Smooth muscle cell of the brain vasculature (primary cell): ENCODE measurements around the gene KIAA1217.

Experiments
- DNase-seq: peaks from one replicate; pipeline ENCODE4 v3.0.0-alpha.2; 2012; ENCODE audit warnings: low read depth, low spot score

Gene KIAA1217

DNA sequence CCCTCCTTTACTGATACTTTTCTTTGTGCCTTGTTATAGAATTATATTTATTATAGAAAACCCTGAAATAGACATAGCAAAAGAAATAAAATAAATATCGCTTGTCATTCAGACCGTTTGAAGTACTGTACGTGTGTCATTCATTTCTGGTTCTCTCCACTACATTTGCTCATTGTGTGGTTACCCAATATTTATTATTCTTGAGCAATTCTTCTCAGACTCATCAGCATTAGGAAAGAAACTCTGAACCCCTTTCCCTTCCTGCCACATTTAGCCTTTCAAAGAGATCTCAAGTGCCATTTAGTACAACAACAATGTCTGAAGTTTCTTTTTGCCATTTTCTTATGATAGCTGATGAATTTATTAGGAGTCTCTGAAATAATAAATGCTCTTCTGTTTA lies 154.1 kb downstream of the KIAA1217 start:
- DNase-seq: no peak

DNA sequence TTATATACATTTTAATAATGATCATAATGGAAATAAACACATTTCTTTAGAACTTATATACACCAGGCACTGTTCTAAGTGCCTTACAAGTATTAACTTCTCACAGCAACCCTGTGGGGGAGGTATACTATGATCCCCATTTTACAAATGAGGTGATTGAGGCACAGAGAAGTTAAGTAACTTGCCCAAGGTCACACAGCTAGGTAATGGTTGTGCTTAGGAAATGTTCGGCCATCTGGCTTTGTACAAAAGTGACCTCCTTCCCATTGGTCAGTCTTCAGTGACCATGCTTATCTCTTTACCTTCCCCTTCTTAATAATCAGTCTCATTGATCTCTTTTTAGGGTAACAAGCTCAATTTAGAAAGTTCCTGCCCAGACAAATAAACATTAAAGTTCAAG lies 158.8 kb downstream of the KIAA1217 start:
- DNase-seq: no peak

DNA sequence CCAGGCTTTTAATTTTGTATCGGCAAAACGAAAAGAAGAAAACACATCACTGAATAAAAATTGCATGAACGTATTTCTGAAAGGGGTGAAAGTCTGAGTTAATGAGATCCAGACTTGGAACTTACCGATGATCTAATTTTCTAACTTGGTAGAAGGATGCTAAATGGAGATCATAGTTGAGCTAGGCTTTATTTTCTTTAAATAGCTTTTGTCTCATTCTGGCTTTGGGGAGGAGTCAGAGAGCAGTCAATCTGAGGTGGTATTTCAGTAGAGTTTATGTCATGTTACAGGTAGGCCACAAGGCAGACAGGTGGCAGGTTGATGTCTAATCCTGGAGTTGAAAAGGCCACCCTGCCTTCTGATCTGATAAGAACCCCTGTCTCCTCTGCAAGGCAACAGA lies 161.9 kb downstream of the KIAA1217 start:
- no peak for DNase-seq

DNA sequence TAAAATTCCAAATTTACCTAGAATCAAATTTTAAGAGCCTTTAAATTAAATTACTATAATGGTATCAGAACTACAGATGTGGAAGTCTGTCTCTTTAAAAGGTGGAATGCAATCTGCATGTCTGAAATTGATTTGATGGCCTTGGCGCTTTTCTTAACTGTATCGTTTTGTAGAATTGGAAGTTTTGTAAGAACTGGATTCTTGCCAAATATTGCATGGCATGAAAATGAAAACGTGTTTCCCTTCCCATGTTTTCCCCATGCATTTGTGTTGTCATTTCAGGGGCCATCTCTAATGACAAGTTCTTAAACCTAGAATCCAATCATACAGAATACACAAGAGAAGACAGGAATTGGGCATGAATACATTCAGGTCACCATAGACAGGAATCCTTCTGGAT lies 162.5 kb downstream of the KIAA1217 start:
- no peak for DNase-seq

DNA sequence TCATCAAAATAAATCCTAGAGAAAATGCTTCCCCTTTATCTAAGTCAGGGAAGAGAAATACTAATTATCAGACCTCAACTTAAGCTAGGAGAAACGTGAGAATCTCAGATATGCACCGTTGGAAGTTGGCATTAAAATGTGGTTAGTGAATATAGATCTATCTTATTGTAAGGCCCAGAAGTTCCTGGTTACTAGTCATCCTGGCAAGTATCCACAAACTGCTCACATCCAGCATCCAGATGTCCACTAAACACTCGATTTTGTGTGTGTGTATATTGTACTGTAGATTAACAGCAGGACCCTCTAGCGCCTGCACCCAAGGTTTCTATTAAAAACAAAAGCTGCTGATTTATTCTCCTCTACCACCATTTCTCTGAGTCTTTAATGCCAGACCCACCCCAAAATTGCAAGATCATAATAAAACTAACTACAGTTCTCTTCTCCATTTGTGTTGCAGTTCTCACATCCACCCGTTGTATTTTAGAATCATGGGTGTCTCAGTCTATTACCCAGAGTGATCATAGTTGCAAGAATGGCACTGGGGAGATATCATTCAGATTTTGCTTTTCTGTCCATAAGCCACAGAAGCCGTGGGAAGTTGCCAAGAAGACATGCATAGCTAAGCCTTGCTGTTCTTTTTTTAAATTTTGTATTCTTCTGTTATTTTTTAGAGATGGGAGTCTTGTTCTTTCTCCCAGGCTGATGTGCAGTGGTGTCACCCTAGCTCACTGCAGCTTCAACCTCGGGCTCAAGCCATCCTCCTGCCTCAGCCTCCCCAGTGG lies 165.4 kb downstream of the KIAA1217 start:
- no peak for DNase-seq

DNA sequence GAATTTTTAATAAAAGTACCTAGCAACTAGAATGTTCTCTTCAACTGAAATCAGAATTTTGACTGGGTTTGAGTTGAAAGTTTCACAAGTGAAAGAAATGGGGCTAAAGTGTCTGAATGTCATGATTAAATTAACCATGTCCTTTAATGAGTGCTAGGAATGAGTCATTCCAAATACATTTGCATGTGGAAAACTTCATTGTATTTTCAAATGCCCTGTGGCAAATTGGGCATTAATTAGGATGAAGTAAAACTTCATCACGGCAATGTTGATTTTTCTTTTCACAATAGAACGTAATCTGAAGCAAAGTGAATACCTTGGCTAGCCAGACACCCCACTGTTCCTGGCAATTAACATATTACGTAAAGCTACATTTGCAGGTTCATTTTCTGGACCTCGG lies 166.6 kb downstream of the KIAA1217 start:
- DNase-seq: no peak

DNA sequence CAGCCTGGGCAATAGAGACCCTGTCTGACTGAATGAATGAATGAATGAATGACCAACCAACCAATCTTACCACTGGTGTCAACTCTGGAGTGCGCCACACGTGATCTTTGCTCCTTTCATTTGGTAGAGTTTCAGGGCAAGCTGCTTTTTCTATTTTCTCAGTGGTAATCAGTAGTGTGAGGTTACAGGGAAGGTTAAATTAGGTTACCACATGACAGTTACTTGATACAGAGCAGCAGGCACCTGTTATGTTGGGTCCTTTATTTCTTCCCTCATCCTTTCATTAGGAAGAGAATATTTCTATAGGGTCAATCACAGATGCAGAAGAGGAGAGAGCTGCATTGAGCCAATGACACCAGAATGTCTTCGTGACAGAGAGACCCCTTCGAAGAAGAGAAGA lies 167.8 kb downstream of the KIAA1217 start:
- DNase-seq: no peak

DNA sequence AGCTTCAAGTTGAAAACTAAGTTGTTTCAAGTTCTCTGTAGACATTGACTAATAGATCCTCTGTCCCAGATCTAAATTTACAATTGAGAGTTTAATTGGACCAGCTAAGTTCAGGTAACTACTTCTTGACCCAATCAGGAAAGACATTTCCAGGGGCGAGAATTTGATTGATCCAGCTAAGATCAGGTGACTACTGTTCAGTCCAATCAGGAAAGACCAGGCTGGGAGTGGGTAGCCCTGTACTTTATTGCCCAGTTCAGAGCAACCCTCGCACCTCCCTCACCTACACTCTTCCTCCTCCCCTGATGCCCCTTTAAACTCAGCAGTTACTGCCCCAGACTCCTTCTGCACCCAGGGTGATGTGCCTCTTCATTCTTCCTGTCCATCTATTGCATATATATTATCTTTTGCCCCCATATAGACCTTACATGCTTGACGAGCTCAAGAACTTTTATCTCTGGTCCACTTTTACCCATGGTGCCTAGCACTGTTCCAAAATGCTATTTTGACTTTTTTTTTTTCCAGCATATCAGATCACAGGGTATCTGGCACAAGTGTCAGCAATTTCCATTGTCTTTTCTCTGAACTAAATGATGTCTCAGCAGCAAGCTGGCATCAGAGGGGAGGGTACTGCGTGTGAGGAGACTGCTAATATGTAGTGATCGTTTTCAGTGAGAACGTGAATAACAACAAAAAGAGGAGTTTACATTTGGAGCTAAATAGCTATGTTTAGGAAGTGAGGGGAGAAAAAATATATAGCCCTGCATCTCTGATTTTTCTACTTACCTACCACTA lies 169.4 kb downstream of the KIAA1217 start:
- no peak for DNase-seq

DNA sequence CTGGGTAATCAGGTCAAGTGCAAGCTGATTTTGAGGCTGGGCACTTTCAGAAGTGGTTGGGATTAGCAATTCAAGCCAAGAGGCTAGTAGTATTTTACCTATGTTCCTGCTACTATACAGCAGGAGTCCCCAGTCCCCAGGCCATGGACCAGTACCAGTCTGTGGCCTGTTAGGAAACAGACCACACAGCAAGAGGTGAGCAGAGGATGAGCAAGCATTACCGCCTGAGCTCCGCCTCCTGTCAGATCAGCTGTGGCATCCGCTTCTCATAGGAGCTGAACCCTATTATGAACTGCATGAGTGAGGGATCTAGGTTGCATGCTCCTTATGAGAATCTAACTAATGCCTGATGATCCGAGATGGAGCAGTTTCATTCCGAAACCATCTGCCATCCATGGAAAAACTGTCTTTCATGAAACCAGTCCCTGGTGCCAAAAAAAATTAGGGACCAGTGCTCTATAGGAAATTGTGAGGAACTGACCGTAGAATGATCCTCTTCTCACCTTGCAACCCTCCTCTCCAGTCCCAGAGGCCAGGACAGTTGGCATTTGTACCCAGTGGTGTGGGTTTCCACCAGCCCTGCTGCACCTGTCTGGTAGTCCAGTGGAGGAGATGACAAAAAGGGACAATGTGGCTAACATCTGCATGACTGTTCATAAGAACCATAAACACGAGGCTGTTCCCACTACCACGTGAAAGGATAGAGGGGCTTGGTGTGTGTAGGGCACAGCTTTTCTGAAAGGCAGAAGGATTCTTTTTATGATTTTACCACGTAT lies 172.5 kb downstream of the KIAA1217 start:
- DNase-seq: no peak

DNA sequence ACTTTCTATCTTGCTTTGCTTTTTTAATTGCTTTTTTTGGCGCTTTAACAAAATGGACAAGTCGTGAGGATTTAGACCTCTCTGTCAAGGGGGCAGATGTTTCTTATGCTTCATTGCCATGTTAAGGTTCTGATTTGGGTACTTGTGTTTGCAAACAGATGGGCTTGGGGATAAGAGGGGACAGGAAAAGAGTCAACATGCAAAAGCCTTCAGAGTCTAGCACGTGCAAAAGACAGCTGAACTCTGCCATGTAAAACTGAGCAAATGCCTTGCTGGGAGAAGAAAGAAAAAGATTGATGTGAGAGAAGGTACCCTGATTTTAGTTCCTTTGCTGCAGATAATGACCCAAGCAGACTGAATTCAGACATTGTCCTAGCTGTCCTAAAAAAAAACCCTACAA lies 173.1 kb downstream of the KIAA1217 start:
- DNase-seq: no peak

DNA sequence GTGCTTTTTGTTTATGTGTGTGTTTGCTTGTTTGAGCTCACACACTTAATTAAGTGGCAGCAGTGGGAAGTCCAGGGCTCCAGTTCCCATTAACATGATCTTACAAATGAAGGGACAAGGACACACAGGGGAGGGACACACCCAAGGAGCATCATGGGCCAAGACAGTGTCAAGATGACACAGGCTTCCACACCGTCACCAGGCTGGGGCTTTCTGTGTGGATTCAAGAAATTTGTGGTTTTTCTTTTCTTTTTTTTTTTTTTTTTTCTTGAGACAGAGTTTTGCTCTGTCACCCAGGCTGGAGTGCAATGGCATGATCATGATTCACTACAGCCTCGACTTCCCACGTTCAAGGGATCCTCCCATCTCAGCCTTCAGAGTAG lies 173.6 kb downstream of the KIAA1217 start:
- DNase-seq: no peak

DNA sequence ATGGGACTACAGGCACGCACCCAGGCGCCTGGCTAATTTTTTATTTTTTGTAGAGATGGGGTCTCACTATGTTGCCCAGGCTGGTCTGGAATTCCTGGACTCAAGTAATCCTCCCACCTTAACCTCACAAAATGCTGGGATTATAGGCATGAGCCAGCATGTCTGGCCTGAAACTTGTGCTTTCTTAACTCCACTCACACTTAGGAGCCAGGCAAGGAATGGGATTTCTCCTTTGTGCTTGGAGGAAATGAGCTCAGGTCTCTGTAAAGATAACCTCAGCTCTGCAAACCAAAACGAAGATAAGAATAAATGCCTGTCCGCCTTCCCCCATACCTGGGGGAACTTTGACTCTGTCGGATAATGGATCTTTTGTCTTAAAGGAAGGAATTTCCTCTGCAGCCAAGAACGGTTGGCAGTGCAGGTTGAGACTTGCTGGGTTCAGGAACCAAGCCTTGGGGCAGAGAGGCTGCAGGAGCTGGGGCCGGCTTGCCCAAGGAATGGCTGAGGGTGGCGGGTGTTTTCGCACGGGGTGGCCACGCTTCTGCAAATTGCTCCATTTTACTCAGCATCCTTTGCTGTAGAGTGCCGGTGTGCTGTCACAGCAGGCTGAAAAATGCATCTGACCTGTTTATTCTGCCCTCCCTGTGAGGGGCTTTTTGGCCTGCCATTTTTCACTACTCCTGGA lies 174.2 kb downstream of the KIAA1217 start:
- no peak for DNase-seq

DNA sequence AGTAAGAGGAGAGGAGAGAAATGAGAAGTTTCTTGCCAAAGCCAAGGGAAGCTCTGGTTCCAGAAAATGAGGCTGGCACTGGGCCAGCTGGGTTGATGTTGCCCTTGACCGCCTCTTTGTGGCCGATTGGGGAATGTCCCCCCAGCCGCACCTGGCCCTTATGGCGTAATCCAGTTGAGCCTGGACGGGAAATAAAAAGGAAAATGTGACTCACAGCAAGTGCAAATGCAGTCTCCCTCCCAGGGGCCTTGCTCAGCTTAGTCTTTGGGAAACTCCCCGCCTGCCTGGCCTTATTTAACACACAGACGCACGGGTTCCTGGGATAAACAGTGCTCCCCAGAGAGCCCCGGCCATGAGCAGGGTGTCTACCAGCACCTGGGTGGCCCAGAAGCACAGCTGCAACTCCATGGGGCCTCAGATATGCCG lies 174.8 kb downstream of the KIAA1217 start:
- DNase-seq: peak; percentile 89

DNA sequence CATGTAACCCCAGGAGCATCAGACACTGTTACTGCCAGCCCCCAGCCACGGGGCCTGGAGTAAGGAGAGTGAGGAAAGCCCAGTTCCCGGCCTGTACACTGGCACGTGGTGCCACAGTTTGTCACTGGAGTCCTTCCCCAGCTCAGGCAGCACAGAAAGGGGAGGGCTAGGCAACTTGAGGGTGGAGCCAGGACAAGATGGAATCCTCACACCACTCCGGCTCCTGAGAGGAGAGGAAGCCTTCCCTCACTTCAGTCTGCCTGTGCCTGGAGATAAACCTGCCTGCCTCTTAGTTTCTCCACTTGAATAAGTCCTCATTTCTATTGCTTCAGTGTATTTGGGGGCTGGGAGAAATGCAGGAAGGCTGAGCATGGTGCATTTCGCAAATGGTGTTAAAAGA lies 176.0 kb downstream of the KIAA1217 start:
- no peak for DNase-seq

DNA sequence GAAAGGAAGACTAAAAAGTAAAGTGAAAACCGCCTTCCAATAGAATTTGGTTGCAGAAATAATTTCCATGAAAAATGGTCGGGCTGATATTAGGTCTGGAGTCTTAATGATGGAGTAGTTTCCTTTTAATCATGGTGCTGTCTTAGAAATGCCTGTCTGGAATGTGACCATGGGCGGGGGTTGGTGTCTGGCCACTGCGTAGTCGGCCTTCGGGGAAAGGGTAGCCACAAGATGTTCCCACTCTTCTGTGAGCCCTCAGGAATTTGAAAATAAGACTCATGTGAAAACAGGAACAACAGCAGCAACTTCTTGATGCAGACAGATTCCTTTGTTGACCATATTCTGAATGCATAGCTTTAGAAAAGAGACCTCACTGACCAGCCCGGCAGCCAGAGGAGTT lies 176.8 kb downstream of the KIAA1217 start:
- DNase-seq: peak; percentile 31

DNA sequence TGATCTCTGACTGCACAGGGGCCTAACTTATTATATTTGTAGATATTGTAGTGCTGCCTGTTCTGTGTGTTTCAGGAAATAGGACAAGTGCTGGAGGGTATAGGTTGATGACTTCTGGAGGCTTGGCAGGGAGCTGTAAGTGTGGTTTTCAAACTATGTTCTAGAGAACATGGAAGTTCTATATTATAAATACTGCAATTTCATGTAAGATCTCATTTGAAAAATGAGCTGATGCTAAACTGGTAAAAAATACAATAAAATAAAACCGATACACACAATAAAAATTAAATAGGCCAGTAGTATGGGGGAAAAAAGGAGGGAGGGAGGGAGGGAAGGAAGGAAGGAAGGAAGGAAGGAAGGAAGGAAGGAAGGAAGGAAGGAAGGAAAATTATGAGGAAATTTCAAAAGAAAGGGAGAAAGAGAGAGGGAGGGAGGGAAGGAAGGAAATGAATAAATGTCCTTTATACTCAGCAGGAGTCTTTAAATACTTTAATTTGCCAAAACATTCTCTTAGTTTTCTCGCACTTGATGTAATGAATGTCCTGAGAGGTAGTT lies 181.3 kb downstream of the KIAA1217 start:
- no peak for DNase-seq

DNA sequence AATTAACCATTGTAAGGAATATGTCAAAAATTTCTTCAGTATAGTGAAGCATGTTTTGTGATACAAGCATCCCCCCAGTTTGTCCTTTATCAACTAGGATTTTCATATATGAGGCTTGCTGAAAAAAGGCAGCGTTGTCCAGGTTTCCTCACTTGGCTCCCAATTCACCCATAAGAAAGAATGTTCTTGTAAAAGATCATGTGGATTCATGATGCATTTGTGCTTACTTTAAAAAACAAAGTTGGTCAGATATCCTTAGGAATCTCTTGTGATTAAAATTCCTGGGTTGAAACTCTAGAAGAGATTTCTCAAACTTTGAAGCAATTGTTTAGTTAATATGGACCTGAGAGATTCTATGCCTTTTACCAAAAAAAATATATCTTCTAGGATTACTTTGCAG lies 181.8 kb downstream of the KIAA1217 start:
- no peak for DNase-seq

DNA sequence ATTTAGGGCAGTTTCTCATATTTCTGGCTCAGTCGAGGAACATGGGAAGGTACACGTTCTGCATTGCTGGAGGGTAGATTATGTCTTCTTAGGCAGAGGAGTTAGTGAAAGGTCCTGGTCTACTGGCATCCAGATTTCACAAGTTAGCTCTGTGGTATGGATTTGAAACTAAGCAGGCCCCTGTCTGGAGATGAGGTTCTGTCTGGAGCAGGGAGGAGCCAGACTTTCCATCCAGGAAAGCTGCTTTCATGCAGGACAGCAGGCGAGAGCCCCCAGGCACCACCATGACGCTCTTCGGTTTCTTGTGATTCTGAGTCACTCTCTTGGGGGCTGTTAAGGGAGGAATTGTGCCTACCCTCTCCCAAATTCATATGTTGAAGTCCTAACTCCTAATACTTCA lies 184.3 kb downstream of the KIAA1217 start:
- DNase-seq: no peak

DNA sequence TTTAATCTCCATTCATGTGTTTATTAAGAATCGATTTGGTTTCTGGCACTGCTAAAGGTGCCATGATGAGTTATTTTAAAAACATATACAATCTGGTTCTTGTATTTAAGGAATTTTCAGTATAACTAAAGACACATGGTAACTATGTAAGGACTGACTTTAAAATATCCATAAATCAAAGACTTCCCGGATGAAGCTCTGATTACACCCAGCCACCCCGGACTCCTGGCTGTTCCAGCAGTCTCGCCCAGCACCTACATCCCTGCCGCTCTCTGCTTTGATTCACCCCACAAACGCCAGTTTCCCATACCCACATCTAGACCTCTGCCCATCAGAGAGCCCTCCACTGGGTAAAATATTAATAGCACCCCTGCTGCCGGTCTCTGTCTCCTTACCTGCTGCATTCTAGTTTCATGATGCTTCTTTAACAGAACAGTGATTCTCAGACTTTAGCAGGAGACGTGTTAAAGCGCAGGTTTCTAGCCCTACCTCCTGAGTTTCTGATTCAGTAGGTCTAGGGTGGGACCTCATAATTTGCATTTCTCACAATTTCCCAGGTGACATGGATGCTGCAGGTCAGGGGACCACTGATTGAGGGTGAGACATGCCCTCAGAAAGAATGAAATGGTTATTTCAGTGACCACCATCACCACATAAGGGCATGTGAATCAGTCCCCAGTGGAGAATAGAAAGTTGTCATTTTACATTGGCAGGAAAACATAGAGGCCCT lies 185.7 kb downstream of the KIAA1217 start:
- no peak for DNase-seq

DNA sequence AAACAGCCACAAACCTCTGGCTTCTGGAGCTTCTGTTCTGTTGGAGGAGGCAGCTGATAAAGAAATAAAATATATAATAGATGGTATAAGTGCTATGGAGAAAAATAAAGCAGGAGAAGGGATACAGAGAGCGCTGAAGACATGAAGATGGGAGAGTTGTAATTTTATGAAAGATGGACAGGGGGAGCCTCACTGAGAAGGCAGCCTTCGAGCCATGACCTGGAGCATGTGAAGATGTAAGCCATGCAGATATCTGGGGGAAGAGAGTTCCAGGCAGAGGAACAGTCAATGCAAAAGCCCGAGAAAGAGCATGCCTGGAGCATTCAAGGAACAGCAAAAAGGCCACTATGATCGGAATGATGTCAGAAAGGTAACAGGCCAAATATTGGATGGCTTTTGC lies 187.5 kb downstream of the KIAA1217 start:
- DNase-seq: no peak

DNA sequence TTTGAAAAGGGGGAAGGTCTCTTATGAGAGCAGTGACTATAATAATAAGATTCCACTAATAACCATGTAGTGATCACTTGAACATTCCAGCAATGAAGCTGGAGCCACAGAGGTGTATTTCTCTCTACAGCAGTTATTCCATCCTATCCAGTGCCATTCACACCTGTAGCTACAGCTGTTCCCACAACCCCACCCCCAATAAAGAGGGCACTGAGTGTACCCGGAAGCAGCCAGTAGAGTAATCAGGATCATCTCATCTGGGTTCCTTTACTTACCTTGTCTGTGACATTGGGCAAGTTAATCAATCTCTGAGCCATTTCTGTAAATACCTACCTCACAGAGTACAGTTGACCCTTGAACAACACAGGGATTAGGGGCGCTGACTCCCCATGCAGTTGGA lies 188.7 kb downstream of the KIAA1217 start:
- no peak for DNase-seq
